ENCODE measurements around the gene FITM2.
A peak's percentile ranks its signal among the peaks of the same experiment; 100 is the strongest.

FITM2 gene

DNA sequence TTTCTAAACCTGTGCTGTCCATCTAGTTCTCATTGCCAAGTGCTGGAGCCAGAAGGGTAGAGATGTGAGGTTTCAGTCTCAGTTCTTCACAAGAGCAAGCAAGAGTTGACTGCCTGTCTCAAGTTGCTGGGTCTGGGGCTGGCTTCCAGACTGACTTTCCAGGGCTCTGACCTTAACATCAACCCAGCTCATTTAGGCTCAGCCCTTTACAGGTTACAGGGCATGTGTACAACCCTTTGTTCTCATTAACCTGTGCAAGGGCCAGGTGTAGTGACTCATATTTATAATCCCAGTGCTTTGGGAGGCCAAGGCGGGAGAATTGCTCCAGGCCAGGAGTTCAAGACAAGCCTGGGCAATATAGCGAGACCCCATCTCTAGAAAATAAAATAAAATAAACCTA lies 30.6 kb downstream of the FITM2 start:
- DNase-seq (ENCODE audit: low read depth) = no peak

DNA sequence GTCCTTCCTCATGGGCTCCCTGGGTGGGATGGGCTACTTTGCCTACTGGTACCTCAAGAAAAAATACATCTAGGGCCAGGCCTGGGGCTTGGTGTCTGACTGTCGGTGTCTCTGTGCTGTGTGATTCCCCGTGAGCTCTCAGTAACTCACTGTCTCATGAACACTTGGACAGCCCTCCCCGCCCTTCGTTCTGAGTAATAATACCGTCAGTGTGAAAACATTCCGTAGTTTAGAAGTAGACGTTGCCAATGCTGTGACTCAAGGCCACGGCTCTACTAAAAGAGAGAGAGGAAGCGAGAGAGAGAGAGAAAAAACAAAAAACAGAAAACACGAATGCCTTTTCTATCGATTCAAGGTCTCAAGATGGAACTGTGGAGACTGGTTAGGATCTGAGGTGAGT lies 31.8 kb downstream of the FITM2 start:
- peak; percentile 48 for DNase-seq (ENCODE audit: low read depth)

DNA sequence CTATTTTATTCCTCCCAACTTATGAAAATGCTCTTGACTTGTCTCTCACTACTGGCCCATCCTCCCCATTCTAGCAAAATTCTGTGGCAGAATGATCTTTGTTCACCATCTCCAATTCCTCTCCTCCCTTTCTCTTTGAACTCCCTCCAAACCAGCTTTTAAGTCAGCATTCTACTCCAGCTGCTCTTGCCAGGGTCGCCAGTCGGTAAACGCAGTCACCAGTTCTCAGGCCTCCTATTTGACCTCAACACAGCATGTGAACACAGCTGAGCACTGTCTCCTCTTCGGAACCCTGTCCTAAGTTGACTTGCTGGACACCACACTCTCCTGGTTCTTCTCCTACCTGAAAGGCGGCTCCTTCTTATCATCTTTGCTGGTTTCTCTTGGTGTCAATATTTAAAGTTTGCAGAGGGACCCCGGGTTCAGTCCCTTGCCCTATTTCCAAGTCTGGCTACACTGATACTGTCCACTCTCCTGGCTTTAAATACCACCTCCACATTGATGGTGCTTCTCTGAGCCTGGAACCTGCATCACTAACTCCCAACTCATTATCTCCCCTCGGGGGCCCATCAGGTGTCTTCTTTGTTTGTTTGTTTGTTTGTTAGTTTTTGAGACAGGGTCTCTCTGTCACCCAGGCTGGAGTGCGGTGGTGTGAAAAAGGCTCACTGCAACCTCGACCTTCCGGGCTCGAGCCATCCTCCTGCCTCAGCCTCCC lies 36.5 kb downstream of the FITM2 start:
- no peak for DNase-seq (ENCODE audit: low read depth)

DNA sequence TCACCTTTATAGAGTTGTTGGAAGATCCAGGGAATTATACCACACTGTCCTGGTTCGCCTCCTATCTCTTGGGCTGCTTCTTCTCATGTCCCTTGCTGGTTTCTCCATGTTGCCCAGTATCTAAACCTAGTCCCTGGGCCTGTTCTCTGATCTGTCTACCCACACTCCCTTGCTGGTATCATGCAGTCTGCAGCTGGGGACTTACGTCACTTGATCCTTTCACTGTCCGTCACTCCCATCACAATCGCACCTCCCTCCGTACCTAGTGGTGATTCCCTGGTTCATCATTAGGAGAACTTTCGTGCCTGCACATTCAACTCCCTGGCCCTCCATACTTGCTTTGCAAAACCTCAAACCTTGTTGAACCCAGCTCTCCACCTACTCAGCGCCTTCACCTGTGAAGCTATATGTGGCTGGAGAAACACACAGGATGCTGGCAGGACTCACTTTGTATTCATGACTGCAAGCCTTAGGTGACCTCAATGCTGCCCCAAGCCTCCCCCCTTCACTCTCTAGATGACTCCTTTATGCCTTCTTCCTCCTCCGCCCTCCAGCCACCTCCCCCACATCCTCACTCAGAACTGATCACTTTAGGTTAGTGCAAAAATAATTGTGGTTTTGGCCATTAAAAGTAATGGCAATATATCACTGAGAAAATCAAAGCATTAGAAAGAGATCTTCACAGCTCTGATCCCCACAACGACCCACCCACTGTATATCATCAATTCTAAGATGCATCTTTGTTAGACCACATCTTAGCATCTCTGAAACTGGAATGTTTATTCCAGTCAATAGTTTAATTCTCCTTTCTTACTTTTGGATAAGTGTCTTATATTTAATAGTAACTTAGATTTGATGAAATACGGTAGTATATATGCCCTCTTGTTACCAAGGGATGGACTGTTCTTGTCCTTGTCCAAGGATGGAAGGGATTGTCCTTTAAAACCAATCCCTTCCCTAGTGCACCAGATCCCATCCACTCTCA lies 37.5 kb downstream of the FITM2 start:
- DNase-seq (ENCODE audit: low read depth) = no peak

DNA sequence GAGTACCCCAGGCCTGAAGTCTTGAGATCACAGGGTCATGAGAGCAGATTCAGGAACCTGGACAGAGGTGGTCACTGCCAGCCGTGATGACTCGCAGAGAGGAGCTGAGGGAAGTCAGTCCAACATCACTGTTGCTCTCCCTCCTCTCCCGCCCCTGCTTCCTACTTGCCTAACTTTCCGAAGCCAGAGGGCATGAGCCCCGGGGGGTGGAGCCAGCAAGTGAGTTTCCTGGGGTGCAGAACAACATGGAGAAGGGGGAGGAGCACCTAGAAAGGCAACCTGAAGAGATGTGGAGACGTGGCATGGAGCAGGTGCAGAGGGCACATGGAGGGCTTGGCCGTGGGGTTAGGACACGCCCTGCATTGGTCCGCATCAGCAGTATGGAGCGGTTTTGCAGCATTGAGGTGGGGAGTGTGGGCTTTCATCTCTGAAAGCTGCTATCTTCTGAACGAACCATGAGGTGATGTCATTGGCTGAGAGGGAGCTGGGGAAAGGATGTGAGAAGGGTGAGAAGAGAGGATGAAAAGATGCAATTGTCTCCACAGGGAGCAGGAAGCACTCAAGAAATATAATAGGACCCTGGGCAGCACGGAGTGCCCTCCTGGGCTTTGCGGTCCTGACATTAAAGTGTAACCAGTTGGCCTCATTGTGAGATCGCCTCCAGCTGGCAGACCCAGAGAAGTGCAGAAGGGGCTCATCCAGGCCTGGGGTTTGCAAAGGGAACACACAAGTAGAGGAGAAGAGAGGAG lies 38.9 kb downstream of the FITM2 start:
- DNase-seq (ENCODE audit: low read depth) = no peak

- no peak for DNase-seq (ENCODE audit: low read depth)
Observed at GRCh38 chr20:44268802-44269201, 42.2 kb downstream of the FITM2 start.

- DNase-seq (ENCODE audit: low read depth) = no peak
Observed at GRCh38 chr20:44264287-44264686, 46.7 kb downstream of the FITM2 start.

DNA sequence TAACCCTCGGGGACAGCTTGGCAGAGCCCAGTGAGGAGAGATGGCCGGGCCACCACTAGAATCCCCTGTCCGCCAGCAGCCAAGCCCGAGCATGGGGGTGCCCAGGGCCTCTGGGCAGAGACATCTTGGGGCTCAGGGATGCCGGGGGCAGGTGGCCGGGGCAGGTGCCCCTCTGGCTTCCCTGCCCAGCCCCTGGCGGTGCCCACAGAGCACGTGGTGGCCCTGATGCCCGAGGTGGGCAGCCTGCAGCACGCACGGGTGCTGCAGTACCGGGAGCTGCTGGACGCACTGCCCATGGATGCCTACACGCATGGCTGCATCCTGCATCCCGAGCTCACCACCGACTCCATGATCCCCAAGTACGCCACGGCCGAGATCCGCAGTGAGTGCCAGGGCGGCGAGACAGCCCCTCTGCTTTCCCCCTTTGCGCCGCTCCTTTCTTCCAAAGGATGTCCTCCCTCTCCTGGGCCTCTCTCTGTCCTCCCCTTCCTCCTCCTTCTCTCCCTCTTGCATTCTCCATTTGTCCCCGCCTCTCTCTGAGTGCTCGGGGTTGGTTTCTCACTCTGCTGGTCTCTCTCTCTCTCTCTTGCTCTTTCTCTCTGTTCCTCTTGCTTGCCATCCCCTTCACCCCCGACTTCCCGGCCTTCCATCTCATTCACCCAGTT lies 52.6 kb downstream of the FITM2 start:
- no peak for DNase-seq (ENCODE audit: low read depth)

DNA sequence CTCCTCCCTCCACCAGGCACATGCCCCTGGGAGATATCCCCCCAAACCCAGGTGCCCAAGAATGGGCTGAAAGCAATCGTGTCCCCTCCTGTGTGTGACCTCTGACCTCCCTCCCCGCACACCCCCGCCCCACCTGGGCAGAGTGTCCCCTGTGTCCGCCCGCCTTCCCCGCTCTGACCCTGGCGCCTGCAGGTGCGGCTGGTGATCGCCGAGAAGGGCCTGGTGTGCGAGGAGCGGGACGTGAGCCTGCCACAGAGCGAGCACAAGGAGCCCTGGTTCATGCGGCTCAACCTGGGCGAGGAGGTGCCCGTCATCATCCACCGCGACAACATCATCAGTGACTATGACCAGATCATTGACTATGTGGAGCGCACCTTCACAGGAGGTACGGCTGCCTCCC lies 54.0 kb downstream of the FITM2 start:
- DNase-seq (ENCODE audit: low read depth) = no peak

- no peak for DNase-seq (ENCODE audit: low read depth)
Observed at GRCh38 chr20:44255942-44256341, 55.1 kb downstream of the FITM2 start.

DNA sequence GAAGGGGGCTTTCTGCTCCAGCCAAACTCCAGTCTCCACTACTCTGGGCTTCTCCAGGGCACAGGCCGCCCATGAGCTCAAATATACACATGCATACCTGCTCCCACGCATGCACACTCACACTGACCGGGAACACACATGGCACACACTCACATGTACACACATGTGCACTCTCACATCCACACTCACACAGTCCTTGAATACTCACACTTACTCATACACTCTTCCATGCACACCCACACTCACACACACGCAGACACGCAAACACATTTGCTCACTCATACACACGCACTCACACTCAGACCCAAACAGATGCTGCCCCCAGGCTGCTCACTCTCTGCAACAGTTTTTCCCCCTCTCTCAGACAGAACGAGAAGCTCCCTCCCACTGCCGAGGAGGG lies 56.9 kb downstream of the FITM2 start:
- DNase-seq (ENCODE audit: low read depth) = no peak

DNA sequence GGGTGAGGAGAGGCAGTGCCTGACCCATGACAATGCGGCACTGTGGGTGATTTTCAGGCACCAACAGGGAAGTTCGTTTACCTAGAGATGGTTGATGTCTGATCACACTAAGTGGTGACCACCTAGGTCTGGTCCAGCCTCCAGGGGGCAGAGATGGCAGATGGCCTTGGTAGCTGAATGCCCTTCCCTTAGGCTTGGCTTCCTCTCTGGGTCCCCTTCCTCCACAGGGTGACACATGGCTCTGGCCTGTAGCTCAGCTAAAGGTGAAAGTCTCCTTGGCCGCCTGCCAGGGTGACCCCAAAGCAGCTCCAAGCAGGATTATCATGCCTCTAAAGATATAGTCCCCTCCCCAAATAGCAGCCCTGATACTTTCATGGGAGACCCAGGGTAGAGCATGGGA lies 57.5 kb downstream of the FITM2 start:
- DNase-seq (ENCODE audit: low read depth) = no peak

Data from GM04503 (cell line).